ENCODE measurements around the gene ZHX3.

- TF ChIP-seq CTCF (IDR thresholded peaks at IDR 0.05), result no peak
- no peak for TF ChIP-seq POLR2A (IDR thresholded peaks at IDR 0.05)
Measured at GRCh38 chr20:41304424-41305079, 13.0 kb downstream of the ZHX3 start.
